Activated T-helper 17 cell treated with anti-CD3 and anti-CD28 coated beads, Interleukin-2, amount 50 U/mL, for 72 hours (primary cell): ENCODE results near the gene NECAP2. TPM values are rescaled to one million over a fixed set of nuclear protein-coding genes. Genes with fewer than 3 reads are reported as not detected.
A peak's percentile ranks its signal among the peaks of the same experiment; 100 is the strongest.

Experiments used
- ATAC-seq: fragments of 150-1000 bp; cut with Tn5 transposase; replicated peaks from 2 replicates; pipeline ENCODE4 v1.10.0; 2021; ENCODE audit warnings: mild to moderate bottlenecking, moderate library complexity
- H3K27ac Mint-ChIP-seq: one replicate; pipeline ENCODE4 v1.8.0; 2022; ENCODE audit warnings: mixed read lengths
- H3K27me3 Mint-ChIP-seq: one replicate; pipeline ENCODE4 v1.8.0; 2022; ENCODE audit warnings: mixed read lengths
- H3K36me3 Mint-ChIP-seq: one replicate; pipeline ENCODE4 v1.8.0; 2022; ENCODE audit warnings: low read depth, mild to moderate bottlenecking, mixed read lengths
- H3K4me1 Mint-ChIP-seq: one replicate; pipeline ENCODE4 v1.8.0; 2022; ENCODE audit warnings: mixed read lengths
- H3K4me3 Mint-ChIP-seq: one replicate; pipeline ENCODE4 v1.8.0; 2022; ENCODE audit warnings: mild to moderate bottlenecking, mixed read lengths
- H3K9me3 Mint-ChIP-seq: one replicate; pipeline ENCODE4 v1.8.0; 2022; ENCODE audit warnings: mixed read lengths
- total RNA-seq, 2 donors: library from RNA; stranded (reverse); gene quantifications; one replicate each; pipeline ENCODE4 v1.2.3, GENCODE V29; 2022

The NECAP2 gene
- total RNA-seq, 2 donors from 2014 or later = 68.0 to 83.7 TPM

DNA sequence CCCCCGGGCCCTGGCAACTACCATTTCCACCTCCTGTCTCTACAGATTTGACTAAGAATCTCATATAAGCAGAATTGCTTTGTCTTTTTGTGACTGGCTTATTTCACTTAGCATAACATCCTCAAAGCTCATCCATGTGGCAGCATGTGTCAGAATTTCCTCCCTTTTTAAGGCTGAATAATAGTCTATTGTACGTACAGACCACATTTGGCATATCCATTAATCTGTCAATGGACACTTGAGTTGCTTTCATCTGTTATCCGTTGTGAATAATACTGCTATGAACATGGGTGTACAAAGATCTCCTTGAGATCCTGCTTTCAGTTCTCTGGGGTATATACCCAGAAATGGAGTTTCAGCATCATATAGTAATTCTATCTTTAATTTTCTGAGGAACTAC, 27.3 kb upstream of the NECAP2 start:
- no peaks in the 10 kb centered on the region for H3K4me1 Mint-ChIP-seq
- no peaks in the 10 kb centered on the region for H3K9me3 Mint-ChIP-seq
- no peaks in the 10 kb centered on the region for H3K36me3 Mint-ChIP-seq
- ATAC-seq = no peak
- H3K27me3 Mint-ChIP-seq = no peaks in the 10 kb centered on the region
- no peak overlapping the region for H3K4me3 Mint-ChIP-seq
- H3K27ac Mint-ChIP-seq = no peak overlapping the region

- H3K27me3 Mint-ChIP-seq = no peaks in the 10 kb centered on the region
- peaks cover 29% of the 10 kb centered on the region for H3K4me1 Mint-ChIP-seq
- H3K9me3 Mint-ChIP-seq = no peaks in the 10 kb centered on the region
- ATAC-seq = peak; percentile 50
- peak overlapping the region; percentile 79 for H3K27ac Mint-ChIP-seq
- H3K4me3 Mint-ChIP-seq = peak overlapping the region; percentile 67
- H3K36me3 Mint-ChIP-seq = no peaks in the 10 kb centered on the region
Measured at GRCh38 chr1:16418823-16419425, 21.6 kb upstream of the NECAP2 start.

GRCh38 chr1:16420424-16421118, 20.0 kb upstream of the NECAP2 start:
- no peaks in the 10 kb centered on the region for H3K9me3 Mint-ChIP-seq
- peak; percentile 96 for ATAC-seq
- peak overlapping the region; percentile 79 for H3K27ac Mint-ChIP-seq
- no peaks in the 10 kb centered on the region for H3K36me3 Mint-ChIP-seq
- peak overlapping the region; percentile 67 for H3K4me3 Mint-ChIP-seq
- H3K4me1 Mint-ChIP-seq = peaks cover 29% of the 10 kb centered on the region
- no peaks in the 10 kb centered on the region for H3K27me3 Mint-ChIP-seq

- H3K9me3 Mint-ChIP-seq = no peaks in the 10 kb centered on the region
- ATAC-seq = peak; percentile 11
- no peaks in the 10 kb centered on the region for H3K27me3 Mint-ChIP-seq
- H3K4me3 Mint-ChIP-seq = peak overlapping the region; percentile 67
- H3K4me1 Mint-ChIP-seq = peaks cover 29% of the 10 kb centered on the region
- H3K36me3 Mint-ChIP-seq = no peaks in the 10 kb centered on the region
- peak overlapping the region; percentile 79 for H3K27ac Mint-ChIP-seq
Measured at GRCh38 chr1:16421201-16421600, 19.3 kb upstream of the NECAP2 start.

- H3K4me3 Mint-ChIP-seq = no peak overlapping the region
- no peak for ATAC-seq
- H3K36me3 Mint-ChIP-seq = no peaks in the 10 kb centered on the region
- peaks cover 29% of the 10 kb centered on the region for H3K4me1 Mint-ChIP-seq
- no peaks in the 10 kb centered on the region for H3K9me3 Mint-ChIP-seq
- H3K27ac Mint-ChIP-seq = no peak overlapping the region
- no peaks in the 10 kb centered on the region for H3K27me3 Mint-ChIP-seq
Measured at GRCh38 chr1:16422041-16422440, 18.5 kb upstream of the NECAP2 start.

- H3K27ac Mint-ChIP-seq = no peak overlapping the region
- H3K27me3 Mint-ChIP-seq = no peaks in the 10 kb centered on the region
- no peaks in the 10 kb centered on the region for H3K36me3 Mint-ChIP-seq
- H3K9me3 Mint-ChIP-seq = no peaks in the 10 kb centered on the region
- ATAC-seq = no peak
- H3K4me1 Mint-ChIP-seq = peaks cover 12% of the 10 kb centered on the region
- no peak overlapping the region for H3K4me3 Mint-ChIP-seq
Measured at GRCh38 chr1:16425125-16426025, 15.1 kb upstream of the NECAP2 start.

- Mint-ChIP-seq H3K4me1 (peaks cover 4% of the 10 kb centered on the region), H3K27ac (no peak overlapping the region), H3K36me3 (no peaks in the 10 kb centered on the region), H3K27me3 (peaks cover 7% of the 10 kb centered on the region), H3K9me3 (no peaks in the 10 kb centered on the region), H3K4me3 (no peak overlapping the region)
- ATAC-seq = no peak
Measured at GRCh38 chr1:16430606-16431005, 9.9 kb upstream of the NECAP2 start.

DNA sequence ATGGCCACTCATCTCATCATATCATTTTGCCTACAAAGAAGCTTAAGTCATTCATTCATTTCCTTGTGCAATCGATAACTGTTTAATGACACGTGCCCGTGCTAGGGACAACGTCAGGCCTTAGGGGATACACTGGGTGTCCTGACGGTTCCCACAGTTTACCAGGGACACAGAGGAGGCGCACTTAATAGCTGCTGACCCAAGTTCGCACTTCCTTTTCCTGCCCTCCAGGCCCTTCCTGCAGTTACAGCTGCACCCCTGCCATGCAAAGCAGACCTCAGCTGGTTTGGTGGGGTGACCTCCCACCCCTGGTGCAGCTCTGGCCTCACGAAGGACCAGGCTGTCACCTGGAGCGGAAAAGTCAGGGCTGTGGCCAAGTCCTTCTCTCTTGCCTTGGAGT, 7.5 kb upstream of the NECAP2 start:
- Mint-ChIP-seq H3K27me3 (peaks cover 7% of the 10 kb centered on the region), H3K4me3 (no peak overlapping the region), H3K27ac (no peak overlapping the region), H3K36me3 (no peaks in the 10 kb centered on the region), H3K4me1 (peaks cover 4% of the 10 kb centered on the region), H3K9me3 (no peaks in the 10 kb centered on the region)
- ATAC-seq = no peak

DNA sequence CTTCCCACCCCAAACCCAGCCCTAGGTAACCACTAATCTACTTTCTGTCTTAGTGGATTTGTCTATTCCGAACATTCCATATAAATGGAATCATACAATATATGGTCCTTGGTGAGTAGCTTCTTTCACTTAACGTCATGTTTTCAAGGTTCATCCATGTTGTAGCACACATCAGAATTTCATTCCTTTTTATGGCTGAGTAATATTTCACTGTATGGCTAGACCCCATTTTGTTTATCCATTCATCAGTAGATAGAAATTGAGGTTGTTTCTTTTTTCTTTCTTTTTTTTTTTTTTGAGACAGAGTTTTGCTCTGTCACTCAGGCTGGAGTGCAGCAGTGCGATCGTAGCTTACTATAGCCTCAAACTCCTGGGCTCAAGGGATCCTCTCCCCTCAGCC, 6.5 kb upstream of the NECAP2 start:
- Mint-ChIP-seq H3K4me3 (no peak overlapping the region), H3K9me3 (no peaks in the 10 kb centered on the region), H3K4me1 (peaks cover 4% of the 10 kb centered on the region), H3K27ac (no peak overlapping the region), H3K36me3 (no peaks in the 10 kb centered on the region), H3K27me3 (peaks cover 7% of the 10 kb centered on the region)
- no peak for ATAC-seq

- Mint-ChIP-seq H3K27me3 (peaks cover 7% of the 10 kb centered on the region), H3K27ac (no peak overlapping the region), H3K9me3 (no peaks in the 10 kb centered on the region), H3K4me1 (peaks cover 4% of the 10 kb centered on the region), H3K4me3 (no peak overlapping the region), H3K36me3 (no peaks in the 10 kb centered on the region)
- ATAC-seq = peak; percentile 56
Measured at GRCh38 chr1:16434501-16434900, 6.0 kb upstream of the NECAP2 start.

GRCh38 chr1:16436946-16437474, 3.5 kb upstream of the NECAP2 start, which contains the start of gene SPATA21:
SPATA21 (minus strand) TSS chr1:16437424; CDS start chr1:16431371, 6,053 bp downstream.
- H3K36me3 Mint-ChIP-seq = peaks cover 12% of the 10 kb centered on the region

GRCh38 chr1:16438516-16438915, 2.0 kb upstream of the NECAP2 start:
- H3K27me3 Mint-ChIP-seq = no peaks in the 10 kb centered on the region
- no peak overlapping the region for H3K27ac Mint-ChIP-seq
- no peak overlapping the region for H3K4me3 Mint-ChIP-seq
- ATAC-seq = no peak
- peaks cover 8% of the 10 kb centered on the region for H3K4me1 Mint-ChIP-seq
- no peaks in the 10 kb centered on the region for H3K9me3 Mint-ChIP-seq
- peaks cover 27% of the 10 kb centered on the region for H3K36me3 Mint-ChIP-seq

More at GRCh38 chr1:16436946-16437474, 3.5 kb upstream of the NECAP2 start, which contains the start of gene SPATA21:
- Mint-ChIP-seq H3K27me3 (peaks cover 7% of the 10 kb centered on the region), H3K27ac (no peak within 1 kb of the TSS), H3K4me1 (no peaks in the 10 kb centered on the region), H3K9me3 (no peaks in the 10 kb centered on the region), H3K4me3 (no peak within 1 kb of the TSS)
- no peak for ATAC-seq

DNA sequence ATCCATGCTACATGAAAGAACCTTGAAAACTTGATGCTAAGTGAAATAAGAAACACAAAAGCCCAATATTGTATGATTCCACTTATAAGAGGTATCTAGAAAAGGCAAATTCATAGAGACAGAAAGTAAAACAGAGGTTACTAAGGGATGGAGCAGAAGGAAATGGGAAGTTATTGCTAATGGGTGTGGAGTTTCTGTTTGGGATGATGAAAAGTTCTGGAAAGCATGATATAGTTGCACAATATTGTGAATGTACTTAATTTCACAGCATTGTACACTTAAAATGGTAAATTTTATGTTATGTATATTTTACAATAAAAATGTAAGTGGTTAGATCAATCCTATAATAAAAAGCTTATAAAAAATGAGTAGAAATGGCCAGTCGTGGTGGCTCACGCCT, 1.6 kb upstream of the NECAP2 start:
- ATAC-seq = no peak
- Mint-ChIP-seq H3K4me1 (peaks cover 12% of the 10 kb centered on the region), H3K36me3 (peaks cover 31% of the 10 kb centered on the region), H3K27me3 (no peaks in the 10 kb centered on the region), H3K9me3 (no peaks in the 10 kb centered on the region), H3K27ac (no peak overlapping the region), H3K4me3 (peak overlapping the region; percentile 5)

GRCh38 chr1:16440131-16440469, 424 bp upstream of the NECAP2 start:
- ATAC-seq = peak; percentile 8
- Mint-ChIP-seq H3K4me3 (peak overlapping the region; percentile 93), H3K27ac (peak overlapping the region; percentile 94), H3K9me3 (no peaks in the 10 kb centered on the region), H3K27me3 (no peaks in the 10 kb centered on the region), H3K36me3 (peaks cover 43% of the 10 kb centered on the region), H3K4me1 (peaks cover 17% of the 10 kb centered on the region)
